SK-N-SH (cell line): ENCODE results near the gene EVI5. TPM values are rescaled to one million over a fixed set of nuclear protein-coding genes. Genes with fewer than 3 reads are reported as not detected.

Experiments used
- CTCF ChIA-PET: fragments of 300-600, 350-600 bp; formaldehyde crosslinking; extraction: SDS; loops from one replicate; lab custom pipeline; 2021; lab: Yijun Ruan, JAX
- POLR2A ChIA-PET: fragments of 350-600 bp; sonication (Branson Sonifier 250); formaldehyde crosslinking; extraction: SDS; loops from one replicate; lab custom pipeline; 2020; ENCODE audit warnings: antibody characterized with exemption, inconsistent platforms; lab: Yijun Ruan, JAX
- DNase-seq: peaks from one replicate; pipeline ENCODE4 v3.0.0; 2012
- H2AFZ ChIP-seq: fragments of 200-600 bp; sonication (generic); 2 replicates; pipeline ENCODE4 v1.8.1; 2016; ENCODE audit warnings: antibody characterized with exemption, mild to moderate bottlenecking, low read depth
- H3F3A ChIP-seq: fragments of 200-600 bp; sonication (generic); replicated peaks from 2 replicates; pipeline ENCODE3; 2016; ENCODE audit warnings: antibody characterized with exemption, mild to moderate bottlenecking; ENCODE audit not compliant: insufficient read depth
- H3K27ac ChIP-seq, 2 experiments: fragments of 200-500 bp in 1 of 2; fragments of 200-600 bp in 1 of 2; sonication (Bioruptor generic) in 1 of 2; sonication (generic), shearing (Covaris generic) in 1 of 2; 2 replicates each; pipeline versions ENCODE4 v1.5.1 to v1.6.1; 2014 to 2016; ENCODE audit warnings: low read depth in 2 of 2, inconsistent platforms in 1 of 2, low read length in 1 of 2, mild to moderate bottlenecking in 1 of 2, mixed read lengths in 1 of 2
- H3K27me3 ChIP-seq: fragments of 200-600 bp; sonication (generic), shearing (Covaris generic); 2 replicates; pipeline ENCODE4 v1.6.1; 2016; ENCODE audit warnings: mixed run types; ENCODE audit not compliant: insufficient read depth
- H3K36me3 ChIP-seq, 2 experiments: fragments of 200-500 bp in 1 of 2; fragments of 200-600 bp in 1 of 2; sonication (Bioruptor generic) in 1 of 2; sonication (generic) in 1 of 2; replicated peaks in 1 of 2; 2 replicates each; pipeline versions ENCODE3 to v1.5.1; 2014 to 2016; ENCODE audit warnings: low read length in 1 of 2, mild to moderate bottlenecking in 1 of 2; ENCODE audit not compliant: insufficient read depth in 2 of 2, control insufficient read depth in 1 of 2
- H3K4me1 ChIP-seq, 2 experiments: fragments of 200-500 bp in 1 of 2; fragments of 200-600 bp in 1 of 2; sonication (Bioruptor generic) in 1 of 2; sonication (generic), shearing (Covaris generic) in 1 of 2; 2 replicates each; pipeline versions ENCODE4 v1.5.1 to v1.6.1; 2014 to 2016; ENCODE audit warnings: low read depth in 1 of 2, low read length in 1 of 2, mixed run types in 1 of 2; ENCODE audit not compliant: insufficient read depth in 2 of 2, control insufficient read depth in 1 of 2
- H3K4me2 ChIP-seq: fragments of 200-600 bp; sonication (generic), shearing (Covaris generic); 2 replicates; pipeline ENCODE4 v1.6.1; 2017; ENCODE audit warnings: mixed run types
- H3K4me3 ChIP-seq, 2 experiments: fragments of 200-500 bp in 1 of 2; fragments of 200-600 bp in 1 of 2; sonication (Bioruptor generic) in 1 of 2; sonication (generic), shearing (Covaris generic) in 1 of 2; 2 replicates each; pipeline versions ENCODE4 v1.5.1 to v1.8.1; 2014 to 2016; ENCODE audit warnings: low read depth in 2 of 2, inconsistent platforms in 1 of 2, low read length in 1 of 2, mild to moderate bottlenecking in 1 of 2, mixed read lengths in 1 of 2, moderate library complexity in 1 of 2
- H3K79me2 ChIP-seq: fragments of 200-600 bp; sonication (generic); 2 replicates; pipeline ENCODE4 v1.8.1; 2017; ENCODE audit warnings: mild to moderate bottlenecking; ENCODE audit not compliant: insufficient read depth
- H3K9ac ChIP-seq: fragments of 200-600 bp; sonication (generic); 2 replicates; pipeline ENCODE4 v1.6.1; 2017; ENCODE audit warnings: mixed run types
- H3K9me2 ChIP-seq: fragments of 200-600 bp; sonication (generic); 2 replicates; pipeline ENCODE4 v1.6.1; 2017; ENCODE audit warnings: mixed run types
- H3K9me3 ChIP-seq: fragments of 200-600 bp; sonication (generic); 2 replicates; pipeline ENCODE4 v1.6.1; 2017; ENCODE audit warnings: mixed run types, mild to moderate bottlenecking, moderate library complexity
- H4K20me1 ChIP-seq: fragments of 200-600 bp; sonication (generic); 2 replicates; pipeline ENCODE4 v1.6.1; 2017; ENCODE audit warnings: mild to moderate bottlenecking, mixed run types; ENCODE audit not compliant: insufficient read depth
- CHD2 ChIP-seq: fragments of 150-350 bp; IDR thresholded peaks from 2 replicates; pipeline ENCODE4 v1.6.1; 2018; ENCODE audit warnings: low read length; ENCODE audit not compliant: partially characterized antibody
- EP300 ChIP-seq, 2 experiments: IDR thresholded peaks; 2 replicates each; pipeline versions ENCODE4 v1.4.0 to v1.6.1; 2012; ENCODE audit warnings: borderline replicate concordance in 1 of 2, low read depth in 1 of 2, low read length in 1 of 2
- EZH2phosphoT487 ChIP-seq: fragments of 200-600 bp; sonication (generic); IDR thresholded peaks from 2 replicates; pipeline ENCODE4 v1.6.1; 2017; ENCODE audit warnings: low read depth, mixed run types, mild to moderate bottlenecking, antibody characterized with exemption, moderate library complexity, borderline replicate concordance
- FOXM1 ChIP-seq: IDR thresholded peaks from 2 replicates; pipeline ENCODE4 v1.4.0; 2012; ENCODE audit warnings: low read depth, mild to moderate bottlenecking
- GABPA ChIP-seq: IDR thresholded peaks from 2 replicates; pipeline ENCODE4 v1.4.0; 2012; ENCODE audit warnings: low read depth, mild to moderate bottlenecking
- GATA2 ChIP-seq: sonication (generic); formaldehyde crosslinking; IDR thresholded peaks from 2 replicates; pipeline ENCODE4 v1.5.0; 2020; ENCODE audit warnings: mild to moderate bottlenecking, missing genetic modification reagents
- JUND ChIP-seq: IDR thresholded peaks from 2 replicates; pipeline ENCODE4 v1.4.0; 2012
- MEF2A ChIP-seq: IDR thresholded peaks from 2 replicates; pipeline ENCODE4 v1.4.0; 2012; ENCODE audit warnings: low read depth, borderline replicate concordance
- MXI1 ChIP-seq: IDR thresholded peaks from 2 replicates; pipeline ENCODE4 v1.6.1; 2012; ENCODE audit warnings: mild to moderate bottlenecking, low read depth, low read length, improper control_type of control experiment
- NFIC ChIP-seq: IDR thresholded peaks from 2 replicates; pipeline ENCODE4 v1.4.0; 2012; ENCODE audit warnings: borderline replicate concordance
- RAD21 ChIP-seq: IDR thresholded peaks from 2 replicates; pipeline ENCODE4 v1.6.1; 2012; ENCODE audit warnings: mild to moderate bottlenecking, low read length
- RCOR1 ChIP-seq: fragments of 150-350 bp; IDR thresholded peaks from 2 replicates; pipeline ENCODE4 v1.6.1; 2017; ENCODE audit warnings: antibody characterized with exemption, low read length
- SIN3A ChIP-seq: IDR thresholded peaks from 2 replicates; pipeline ENCODE4 v1.6.1; 2012; ENCODE audit warnings: low read depth, mild to moderate bottlenecking, low read length, moderate library complexity, borderline replicate concordance
- TAF1 ChIP-seq: IDR thresholded peaks from 2 replicates; pipeline ENCODE4 v1.6.1; 2012; ENCODE audit warnings: low read depth, mild to moderate bottlenecking, low read length, moderate library complexity, borderline replicate concordance
- TEAD4 ChIP-seq: IDR thresholded peaks from 2 replicates; pipeline ENCODE4 v1.4.0; 2012; ENCODE audit warnings: mild to moderate bottlenecking, borderline replicate concordance; ENCODE audit not compliant: insufficient read depth
- YY1 ChIP-seq: IDR thresholded peaks from 2 replicates; pipeline ENCODE4 v1.4.0; 2012; ENCODE audit warnings: low read depth, mild to moderate bottlenecking
- WGBS: methylation state at CpG from one replicate; pipeline ENCODE4 v1.1.6; 2017; ENCODE audit warnings: low lambda C conversion rate; 5-methylcytosine and 5-hydroxymethylcytosine counted together
- polyA plus RNA-seq, 3 experiments: library from polyadenylated mRNA; depleted of rRNA; stranded (reverse); fragments of >200 nt; gene quantifications; 2 replicates each; pipeline ENCODE4 v1.2.3, GENCODE V29; 2012
- TF ChIP-seq, protein P1 (sequence below): IDR thresholded peaks from 2 replicates; pipeline ENCODE4 v1.4.0; 2012; ENCODE audit warnings: low read depth, borderline replicate concordance
- TF ChIP-seq, protein P2 (sequence below): fragments of 200-600 bp; sonication (generic); IDR thresholded peaks from 2 replicates; pipeline ENCODE4 v1.6.1; 2017; ENCODE audit warnings: antibody characterized with exemption, mild to moderate bottlenecking, moderate library complexity
- TF ChIP-seq, protein P3 (sequence below): fragments of 150-350 bp; IDR thresholded peaks from 2 replicates; pipeline ENCODE4 v1.6.1; 2016; ENCODE audit warnings: mild to moderate bottlenecking, low read depth, low read length

Gene EVI5
- polyA plus RNA-seq, 1 of the 3 experiments (the other 2 are of a cell fraction) = 5.7 TPM

DNA sequence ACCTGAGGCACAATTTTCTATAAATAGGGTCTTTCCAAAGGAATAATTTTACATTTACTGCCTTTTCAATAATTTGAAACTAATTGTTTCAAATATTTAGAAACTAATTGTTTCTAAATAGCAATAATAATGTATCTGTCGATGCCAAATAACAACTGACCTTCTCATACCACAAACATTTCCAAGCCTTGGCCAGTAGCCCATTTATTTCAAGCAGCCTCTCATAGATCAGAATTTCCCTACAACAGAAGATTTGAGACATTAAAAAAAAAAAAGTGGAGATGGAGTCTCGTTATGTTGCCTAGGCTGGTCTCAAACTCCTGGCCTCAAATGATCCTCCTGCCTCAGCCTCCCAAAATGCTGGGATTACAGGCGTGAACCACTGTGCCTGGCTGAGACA, 296.1 kb downstream of the EVI5 start (continued):
- TF ChIP-seq SIN3A (no peak), RAD21 (no peak), EP300 (IDR thresholded peaks at IDR 0.05; ENCODE audit: borderline replicate concordance in 1 of 2, low read depth in 1 of 2, low read length in 1 of 2) (no peak)

DNA sequence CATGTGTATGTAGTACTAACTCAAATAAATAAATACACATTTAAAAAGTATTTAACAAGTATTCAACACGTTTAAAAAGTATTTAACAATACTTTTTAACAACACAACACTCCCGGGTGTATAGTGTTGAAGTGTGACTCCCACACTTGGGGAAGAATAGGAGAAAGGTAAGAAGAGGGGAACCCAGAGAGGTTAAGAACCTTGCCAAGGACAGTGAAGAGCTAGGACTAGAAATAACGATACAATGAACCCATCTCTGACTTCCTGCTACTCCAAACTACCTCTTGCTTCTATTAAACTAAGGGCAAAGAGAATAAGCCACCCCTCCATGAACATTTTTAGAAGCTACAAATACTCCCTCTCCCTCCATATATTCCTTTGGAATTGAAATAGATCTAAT, 296.5 kb downstream of the EVI5 start:
- H3K9me3 ChIP-seq = no peaks in the 10 kb centered on the region
- H3K27ac ChIP-seq = no peak overlapping the region
- H3K27me3 ChIP-seq = peaks cover 58% of the 10 kb centered on the region
- ChIA-PET POLR2A (no interaction called here), CTCF (interaction anchor here (0.7 kb wide), 1 partner anchor 9 kb away, joined by 3 read pairs; no protein-coding TSS in a partner anchor)
- H3K9me2 ChIP-seq = no peaks in the 10 kb centered on the region
- TF ChIP-seq EZH2phosphoT487 (no peak), TAF1 (no peak), JUND (no peak)
- DNase-seq = no peak
- H3K36me3 ChIP-seq = no peaks in the 10 kb centered on the region
- no peak overlapping the region for H3K4me2 ChIP-seq
- H3K9ac ChIP-seq = no peak overlapping the region
- no peaks in the 10 kb centered on the region for H3K79me2 ChIP-seq
- peaks cover 7% of the 10 kb centered on the region for H3F3A ChIP-seq
- no peak overlapping the region for H2AFZ ChIP-seq
- H4K20me1 ChIP-seq = 0 out of 2 replicates have a peak, but pooled peaks cover 6% of the 10 kb centered on the region
- peaks cover 0 to 8% of the 10 kb centered on the region in 2 experiments; a peak in 1 of 4 replicates for H3K4me1 ChIP-seq
- WGBS = 23% methylated on average over 3 of the region's 3 CpGs
- no peak overlapping the region for H3K4me3 ChIP-seq

DNA sequence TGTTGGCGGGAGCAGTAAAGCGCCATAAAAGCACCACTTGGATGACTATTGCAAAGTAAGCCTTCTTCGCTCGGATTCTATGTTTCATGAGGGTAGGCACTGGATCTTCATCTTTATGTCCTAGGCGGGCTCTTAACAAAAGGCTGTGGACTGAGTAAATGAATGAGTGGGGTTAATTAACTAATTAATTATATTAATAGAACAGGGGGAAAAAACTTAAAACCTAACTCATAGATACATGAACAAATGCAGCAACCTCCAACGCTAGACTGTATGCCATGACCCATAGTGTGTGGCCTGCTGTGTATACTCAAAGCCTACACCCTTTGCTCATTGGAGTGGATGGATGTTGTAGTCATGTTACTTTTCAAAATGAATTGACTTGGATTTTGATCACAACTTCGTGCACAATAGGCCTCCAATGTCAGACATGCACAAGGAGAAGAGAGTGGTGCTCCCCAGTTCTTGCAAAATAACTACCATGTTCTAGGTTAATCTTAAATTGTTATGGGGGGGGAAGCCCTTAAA, 297.8 kb downstream of the EVI5 start:
- H3K27ac ChIP-seq = no peak overlapping the region
- H3K9me3 ChIP-seq = no peaks in the 10 kb centered on the region
- no peak for DNase-seq
- TF ChIP-seq GABPA (no peak), GATA2 (CRISPR knock-in tag) (no peak), NFIC (no peak), MEF2A (no peak), YY1 (no peak), CHD2 (no peak), MXI1 (no peak), FOXM1 (no peak), RCOR1 (no peak), TEAD4 (no peak)
- TF ChIP-seq, protein P1, sequence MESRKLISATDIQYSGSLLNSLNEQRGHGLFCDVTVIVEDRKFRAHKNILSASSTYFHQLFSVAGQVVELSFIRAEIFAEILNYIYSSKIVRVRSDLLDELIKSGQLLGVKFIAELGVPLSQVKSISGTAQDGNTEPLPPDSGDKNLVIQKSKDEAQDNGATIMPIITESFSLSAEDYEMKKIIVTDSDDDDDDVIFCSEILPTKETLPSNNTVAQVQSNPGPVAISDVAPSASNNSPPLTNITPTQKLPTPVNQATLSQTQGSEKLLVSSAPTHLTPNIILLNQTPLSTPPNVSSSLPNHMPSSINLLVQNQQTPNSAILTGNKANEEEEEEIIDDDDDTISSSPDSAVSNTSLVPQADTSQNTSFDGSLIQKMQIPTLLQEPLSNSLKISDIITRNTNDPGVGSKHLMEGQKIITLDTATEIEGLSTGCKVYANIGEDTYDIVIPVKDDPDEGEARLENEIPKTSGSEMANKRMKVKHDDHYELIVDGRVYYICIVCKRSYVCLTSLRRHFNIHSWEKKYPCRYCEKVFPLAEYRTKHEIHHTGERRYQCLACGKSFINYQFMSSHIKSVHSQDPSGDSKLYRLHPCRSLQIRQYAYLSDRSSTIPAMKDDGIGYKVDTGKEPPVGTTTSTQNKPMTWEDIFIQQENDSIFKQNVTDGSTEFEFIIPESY = no peak
- TF ChIP-seq, protein P2, sequence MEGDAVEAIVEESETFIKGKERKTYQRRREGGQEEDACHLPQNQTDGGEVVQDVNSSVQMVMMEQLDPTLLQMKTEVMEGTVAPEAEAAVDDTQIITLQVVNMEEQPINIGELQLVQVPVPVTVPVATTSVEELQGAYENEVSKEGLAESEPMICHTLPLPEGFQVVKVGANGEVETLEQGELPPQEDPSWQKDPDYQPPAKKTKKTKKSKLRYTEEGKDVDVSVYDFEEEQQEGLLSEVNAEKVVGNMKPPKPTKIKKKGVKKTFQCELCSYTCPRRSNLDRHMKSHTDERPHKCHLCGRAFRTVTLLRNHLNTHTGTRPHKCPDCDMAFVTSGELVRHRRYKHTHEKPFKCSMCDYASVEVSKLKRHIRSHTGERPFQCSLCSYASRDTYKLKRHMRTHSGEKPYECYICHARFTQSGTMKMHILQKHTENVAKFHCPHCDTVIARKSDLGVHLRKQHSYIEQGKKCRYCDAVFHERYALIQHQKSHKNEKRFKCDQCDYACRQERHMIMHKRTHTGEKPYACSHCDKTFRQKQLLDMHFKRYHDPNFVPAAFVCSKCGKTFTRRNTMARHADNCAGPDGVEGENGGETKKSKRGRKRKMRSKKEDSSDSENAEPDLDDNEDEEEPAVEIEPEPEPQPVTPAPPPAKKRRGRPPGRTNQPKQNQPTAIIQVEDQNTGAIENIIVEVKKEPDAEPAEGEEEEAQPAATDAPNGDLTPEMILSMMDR = no peak
- TF ChIP-seq, protein P3, sequence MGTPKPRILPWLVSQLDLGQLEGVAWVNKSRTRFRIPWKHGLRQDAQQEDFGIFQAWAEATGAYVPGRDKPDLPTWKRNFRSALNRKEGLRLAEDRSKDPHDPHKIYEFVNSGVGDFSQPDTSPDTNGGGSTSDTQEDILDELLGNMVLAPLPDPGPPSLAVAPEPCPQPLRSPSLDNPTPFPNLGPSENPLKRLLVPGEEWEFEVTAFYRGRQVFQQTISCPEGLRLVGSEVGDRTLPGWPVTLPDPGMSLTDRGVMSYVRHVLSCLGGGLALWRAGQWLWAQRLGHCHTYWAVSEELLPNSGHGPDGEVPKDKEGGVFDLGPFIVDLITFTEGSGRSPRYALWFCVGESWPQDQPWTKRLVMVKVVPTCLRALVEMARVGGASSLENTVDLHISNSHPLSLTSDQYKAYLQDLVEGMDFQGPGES = no peak
- H3K79me2 ChIP-seq = no peaks in the 10 kb centered on the region
- H3K4me3 ChIP-seq = no peak overlapping the region
- ChIA-PET CTCF (interaction anchor here (0.6 to 1.4 kb wide), 2 partner anchors 13 to 173 kb away, joined by 3 to 4 read pairs; no protein-coding TSS in a partner anchor), POLR2A (no interaction called here)
- peaks cover 71% of the 10 kb centered on the region for H3K27me3 ChIP-seq
- peaks cover 0 to 13% of the 10 kb centered on the region in 2 experiments; a peak in 1 of 4 replicates for H3K4me1 ChIP-seq
- peaks cover 7% of the 10 kb centered on the region for H3F3A ChIP-seq
- H2AFZ ChIP-seq = no peak overlapping the region
- WGBS = 71% methylated on average over 5 of the region's 7 CpGs
- H3K4me2 ChIP-seq = peak overlapping the region; percentile 47; the same call in 1 of the 2 replicates
- H3K9ac ChIP-seq = no peak overlapping the region
- no peaks in the 10 kb centered on the region for H3K36me3 ChIP-seq
- H3K9me2 ChIP-seq = no peaks in the 10 kb centered on the region
- H4K20me1 ChIP-seq = peaks cover 6% of the 10 kb centered on the region; the same call in 1 of the 2 replicates
